OCI-LY7 (cell line): ENCODE measurements around the gene RBM19. TPM values are rescaled to one million over a fixed set of nuclear protein-coding genes. Genes with fewer than 3 reads are reported as not detected.

ENCODE experiments used
- BruUV-seq: library from RNA; stranded (reverse); fragments of 400-500 nt; replicated peaks from 2 replicates; lab custom pipeline; 2021; lab: Mats Ljungman, UMichigan
- CTCF ChIA-PET: fragments of 300-600 bp; sonication (Branson Sonifier 250); formaldehyde crosslinking; loops from one replicate; lab custom pipeline; 2022; ENCODE audit warnings: antibody characterized with exemption; ENCODE audit not compliant: unreplicated experiment; lab: Charles Lee
- POLR2A ChIA-PET: fragments of 300-600 bp; sonication (Branson Sonifier 250); formaldehyde crosslinking; loops from one replicate; lab custom pipeline; 2022; ENCODE audit warnings: antibody characterized with exemption; lab: Charles Lee
- DNase-seq: peaks from one replicate; pipeline ENCODE4 v3.0.0-alpha.2; 2015; ENCODE audit warnings: low spot score
- H2AFZ ChIP-seq: fragments of 200-600 bp; sonication (generic), shearing (Covaris generic); 2 replicates; pipeline ENCODE4 v1.6.1; 2014; ENCODE audit warnings: mild to moderate bottlenecking, antibody characterized with exemption, low read length, moderate library complexity
- H3K27ac ChIP-seq: fragments of 200-600 bp; sonication (generic); 2 replicates; pipeline ENCODE4 v1.5.1; 2014; ENCODE audit warnings: mixed run types, low read depth, mild to moderate bottlenecking, moderate library complexity, low read length, inconsistent platforms; ENCODE audit not compliant: poor library complexity, severe bottlenecking
- H3K36me3 ChIP-seq: fragments of 200-600 bp; sonication (generic); 2 replicates; pipeline ENCODE4 v1.6.1; 2014; ENCODE audit warnings: mild to moderate bottlenecking, antibody characterized with exemption, low read length, moderate library complexity, mixed read lengths; ENCODE audit not compliant: insufficient read depth
- H3K4me1 ChIP-seq: fragments of 200-600 bp; sonication (generic); 2 replicates; pipeline ENCODE4 v1.5.1; 2014; ENCODE audit warnings: mild to moderate bottlenecking, low read length; ENCODE audit not compliant: insufficient read depth, poor library complexity, severe bottlenecking
- H3K4me2 ChIP-seq: fragments of 200-600 bp; sonication (generic); 2 replicates; pipeline ENCODE4 v1.6.1; 2014; ENCODE audit warnings: mild to moderate bottlenecking, low read length
- H3K4me3 ChIP-seq: fragments of 200-600 bp; sonication (generic); 2 replicates; pipeline ENCODE4 v1.5.1; 2014; ENCODE audit warnings: mild to moderate bottlenecking, low read depth, low read length; ENCODE audit not compliant: poor library complexity, severe bottlenecking
- H3K79me2 ChIP-seq: fragments of 200-600 bp; sonication (generic); 2 replicates; pipeline ENCODE4 v1.6.1; 2016; ENCODE audit warnings: low read depth, mild to moderate bottlenecking, low read length, moderate library complexity, mixed read lengths; ENCODE audit not compliant: insufficient read depth
- H3K9me2 ChIP-seq: fragments of 200-600 bp; sonication (generic); 2 replicates; pipeline ENCODE4 v1.6.1; 2016; ENCODE audit warnings: mild to moderate bottlenecking, low read length, mixed read lengths; ENCODE audit not compliant: insufficient read depth
- H3K9me3 ChIP-seq: fragments of 200-600 bp; sonication (generic); 2 replicates; pipeline ENCODE4 v1.6.1; 2014; ENCODE audit warnings: mild to moderate bottlenecking, mixed run types, low read length, mixed read lengths
- H4K20me1 ChIP-seq: fragments of 200-600 bp; sonication (generic); 2 replicates; pipeline ENCODE4 v1.6.1; 2014; ENCODE audit warnings: mild to moderate bottlenecking, antibody characterized with exemption, low read length, moderate library complexity, mixed read lengths; ENCODE audit not compliant: insufficient read depth
- EZH2phosphoT487 ChIP-seq: fragments of 200-600 bp; sonication (generic); IDR thresholded peaks from 2 replicates; pipeline ENCODE4 v1.6.1; 2018; ENCODE audit warnings: low read depth, borderline replicate concordance, mild to moderate bottlenecking, mixed run types, antibody characterized with exemption, low read length, moderate library complexity, mixed read lengths
- intact Hi-C: fragments of 100-400 bp; cut with micrococcal nuclease; formaldehyde crosslinking; loops from one replicate; pipeline ENCODE4 v1.10.0; 2022; ENCODE audit not compliant: unreplicated experiment
- total RNA-seq, 2 experiments: library from RNA; depleted of rRNA in 1 of 2; stranded (reverse); fragments of >200 nt in 1 of 2; shearing (Covaris generic) in 1 of 2; gene quantifications; 2 replicates each; pipeline ENCODE4 v1.2.3, GENCODE V29; 2014 to 2022
- TF ChIP-seq, protein P1 (sequence below): fragments of 200-600 bp; sonication (generic); conservative IDR thresholded peaks from 2 replicates; pipeline ENCODE4 v1.5.1; 2014; ENCODE audit warnings: mild to moderate bottlenecking, antibody characterized with exemption, low read length, moderate library complexity, mixed read lengths

The RBM19 gene
- total RNA-seq, 2 experiments from 2014 or later = 37.8 to 46.2 TPM

GRCh38 chr12:113949321-113950305 is 16.5 kb downstream of the RBM19 start:
- no TSS peak for BruUV-seq
- POLR2A ChIA-PET = no interaction called here
- Histone ChIP-seq H3K4me3 (no peak overlapping the region), H3K4me1 (no peaks in the 10 kb centered on the region), H3K79me2 (no peaks in the 10 kb centered on the region), H4K20me1 (no peaks in the 10 kb centered on the region), H3K27ac (no peak overlapping the region), H3K36me3 (peaks cover 76% of the 10 kb centered on the region), H3K9me3 (no peaks in the 10 kb centered on the region), H3K4me2 (no peak overlapping the region), H3K9me2 (no peaks in the 10 kb centered on the region), H2AFZ (no peak overlapping the region)
- intact Hi-C loops = no loop called here
- TF ChIP-seq EZH2phosphoT487 = no peak
- TF ChIP-seq, protein P1, sequence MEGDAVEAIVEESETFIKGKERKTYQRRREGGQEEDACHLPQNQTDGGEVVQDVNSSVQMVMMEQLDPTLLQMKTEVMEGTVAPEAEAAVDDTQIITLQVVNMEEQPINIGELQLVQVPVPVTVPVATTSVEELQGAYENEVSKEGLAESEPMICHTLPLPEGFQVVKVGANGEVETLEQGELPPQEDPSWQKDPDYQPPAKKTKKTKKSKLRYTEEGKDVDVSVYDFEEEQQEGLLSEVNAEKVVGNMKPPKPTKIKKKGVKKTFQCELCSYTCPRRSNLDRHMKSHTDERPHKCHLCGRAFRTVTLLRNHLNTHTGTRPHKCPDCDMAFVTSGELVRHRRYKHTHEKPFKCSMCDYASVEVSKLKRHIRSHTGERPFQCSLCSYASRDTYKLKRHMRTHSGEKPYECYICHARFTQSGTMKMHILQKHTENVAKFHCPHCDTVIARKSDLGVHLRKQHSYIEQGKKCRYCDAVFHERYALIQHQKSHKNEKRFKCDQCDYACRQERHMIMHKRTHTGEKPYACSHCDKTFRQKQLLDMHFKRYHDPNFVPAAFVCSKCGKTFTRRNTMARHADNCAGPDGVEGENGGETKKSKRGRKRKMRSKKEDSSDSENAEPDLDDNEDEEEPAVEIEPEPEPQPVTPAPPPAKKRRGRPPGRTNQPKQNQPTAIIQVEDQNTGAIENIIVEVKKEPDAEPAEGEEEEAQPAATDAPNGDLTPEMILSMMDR = no peak
- DNase-seq = no peak
- CTCF ChIA-PET = no interaction called here

DNA sequence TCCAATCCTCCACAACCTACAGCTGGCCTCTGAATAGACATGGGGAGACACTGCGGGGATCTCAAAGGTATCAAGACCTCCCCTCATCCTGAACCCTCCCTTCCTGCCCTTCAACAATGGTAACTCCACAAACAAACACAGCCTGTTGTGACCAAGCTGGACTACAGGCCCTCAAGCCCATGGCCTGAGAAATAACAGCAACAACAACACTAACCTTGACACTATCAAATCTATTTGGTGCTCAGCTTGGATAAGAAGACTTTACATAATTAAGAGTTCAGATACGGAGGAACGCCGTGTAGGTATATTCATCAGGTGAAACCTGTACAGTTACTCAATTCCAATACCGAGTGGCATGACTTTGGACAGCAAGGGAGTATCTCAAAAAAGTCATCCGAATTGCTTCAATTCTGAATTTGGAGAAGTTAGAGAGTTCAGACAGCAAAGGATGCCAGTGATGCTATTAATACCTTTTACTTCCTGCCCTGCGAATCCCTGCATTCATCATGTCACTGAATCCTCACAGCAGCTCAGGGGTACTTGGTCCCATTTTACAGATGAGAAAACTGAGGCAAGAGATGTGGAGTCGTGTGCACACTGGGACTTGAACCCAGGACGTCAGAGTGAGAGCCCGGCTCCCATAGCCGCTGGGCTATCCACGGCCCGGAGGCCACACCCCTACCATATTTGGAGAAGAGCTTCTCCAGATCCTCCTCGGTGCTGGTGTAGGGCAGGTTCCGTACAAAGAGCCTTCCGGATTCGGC is 17.8 kb downstream of the RBM19 start:
- BruUV-seq = no TSS peak
- TF ChIP-seq, protein P1 = no peak
- no peak for TF ChIP-seq EZH2phosphoT487
- DNase-seq = no peak
- POLR2A ChIA-PET = interaction anchor here (0.6 kb wide), 1 partner anchor 11 kb away, joined by 3 read pairs; no protein-coding TSS in a partner anchor
- no peak overlapping the region for H3K4me2 ChIP-seq
- intact Hi-C loops = no loop called here
- H3K9me2 ChIP-seq = no peaks in the 10 kb centered on the region
- no peaks in the 10 kb centered on the region for H3K79me2 ChIP-seq
- no peak overlapping the region for H3K27ac ChIP-seq
- CTCF ChIA-PET = no interaction called here
- no peaks in the 10 kb centered on the region for H3K4me1 ChIP-seq
- H3K4me3 ChIP-seq = no peak overlapping the region
- H3K36me3 ChIP-seq = peaks cover 66% of the 10 kb centered on the region
- no peaks in the 10 kb centered on the region for H4K20me1 ChIP-seq
- H2AFZ ChIP-seq = no peak overlapping the region
- no peaks in the 10 kb centered on the region for H3K9me3 ChIP-seq
